Measurements from ENCODE around the gene CLCN7.

Gene CLCN7

DNA sequence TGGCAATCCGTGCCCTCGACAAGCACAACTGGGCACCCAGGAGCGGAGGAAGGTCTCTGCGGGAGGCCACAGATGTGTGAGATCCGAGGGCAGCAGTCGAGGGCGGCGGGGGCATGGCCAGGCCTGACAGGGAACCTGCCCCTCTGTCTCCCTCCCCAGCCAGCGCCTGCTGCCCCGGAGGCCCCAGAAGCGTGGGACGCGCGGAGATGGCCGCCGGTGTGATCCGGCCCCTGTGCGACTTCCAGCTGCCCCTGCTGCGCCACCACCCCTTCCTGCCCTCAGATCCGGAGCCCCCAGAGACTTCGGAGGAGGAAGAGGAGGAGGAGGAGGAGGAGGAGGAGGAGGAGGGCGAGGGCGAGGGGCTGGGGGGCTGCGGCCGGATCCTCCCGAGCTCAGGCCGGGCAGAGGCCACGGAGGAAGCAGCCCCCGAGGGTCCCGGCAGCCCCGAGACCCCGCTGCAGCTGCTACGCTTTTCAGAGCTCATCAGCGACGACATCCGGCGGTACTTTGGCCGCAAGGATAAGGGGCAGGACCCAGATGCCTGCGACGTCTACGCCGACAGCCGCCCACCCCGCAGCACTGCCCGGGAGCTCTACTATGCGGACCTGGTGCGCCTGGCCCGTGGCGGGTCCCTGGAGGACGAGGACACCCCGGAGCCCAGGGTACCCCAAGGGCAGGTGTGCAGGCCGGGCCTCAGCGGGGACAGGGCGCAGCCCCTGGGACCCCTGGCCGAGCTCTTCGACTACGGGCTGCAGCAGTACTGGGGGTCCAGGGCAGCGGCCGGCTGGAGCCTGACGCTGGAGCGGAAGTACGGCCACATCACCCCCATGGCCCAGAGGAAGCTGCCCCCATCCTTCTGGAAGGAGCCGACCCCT, 42.2 kb downstream of the CLCN7 start:
- Histone ChIP-seq H3K27me3 (ENCODE audit: control insufficient read depth, insufficient read depth, low read length) (no peaks in the 10 kb centered on the region), H3K9me3 (ENCODE audit: control insufficient read depth, insufficient read depth, low read length) (no peaks in the 10 kb centered on the region), H3K36me3 (ENCODE audit: control insufficient read depth, insufficient read depth, low read length) (no peaks in the 10 kb centered on the region), H3K9ac (ENCODE audit: low read depth, low read length) (no peak overlapping the region), H3K4me1 (ENCODE audit: control insufficient read depth, insufficient read depth, low read length) (no peaks in the 10 kb centered on the region), H3K4me3 (ENCODE audit: low read depth, low read length) (no peak overlapping the region), H3K27ac (ENCODE audit: low read depth, low read length) (no peak overlapping the region)

DNA sequence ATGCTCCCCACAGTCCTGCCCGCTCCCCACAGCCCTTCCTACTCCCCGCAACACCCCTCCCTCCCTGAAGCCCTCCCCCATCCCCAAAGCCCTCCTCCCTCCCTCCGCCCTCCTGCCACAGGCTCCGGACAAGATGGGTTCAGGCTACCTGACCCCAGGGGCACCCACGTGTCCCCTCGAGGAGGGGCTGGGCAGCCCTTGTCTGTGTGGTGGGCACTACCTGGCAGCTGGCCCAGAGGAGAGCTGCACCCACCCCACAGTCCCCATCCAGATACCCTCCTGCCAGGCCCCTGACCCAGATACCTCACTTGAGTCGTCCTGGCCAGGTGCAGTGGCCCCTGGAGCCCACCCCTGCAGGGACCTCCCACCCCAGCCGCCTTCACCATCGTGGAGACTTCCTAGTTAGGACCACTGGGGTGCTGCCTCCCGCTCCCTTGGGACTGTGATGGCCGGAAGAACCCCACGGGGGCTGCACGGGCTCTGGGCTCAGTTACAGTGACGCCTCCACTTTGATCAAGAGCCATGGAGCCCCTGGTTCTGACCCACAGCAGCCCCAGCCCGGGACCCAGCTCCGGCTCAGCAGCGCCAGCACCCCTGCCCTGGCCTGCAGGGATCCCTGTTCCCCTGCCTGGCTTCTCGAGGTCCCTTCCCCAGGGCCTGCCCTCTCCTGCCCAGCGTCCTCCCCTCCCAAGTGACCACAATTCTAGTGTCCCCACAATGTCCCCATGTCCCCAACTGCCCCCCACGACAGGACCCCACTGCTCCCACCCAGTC, 43.1 kb downstream of the CLCN7 start:
- no peaks in the 10 kb centered on the region for H3K27me3 ChIP-seq (ENCODE audit: control insufficient read depth, insufficient read depth, low read length)
- H3K4me3 ChIP-seq (ENCODE audit: low read depth, low read length): no peak overlapping the region
- no peaks in the 10 kb centered on the region for H3K36me3 ChIP-seq (ENCODE audit: control insufficient read depth, insufficient read depth, low read length)
- no peak overlapping the region for H3K27ac ChIP-seq (ENCODE audit: low read depth, low read length)
- H3K9me3 ChIP-seq (ENCODE audit: control insufficient read depth, insufficient read depth, low read length): no peaks in the 10 kb centered on the region
- H3K4me1 ChIP-seq (ENCODE audit: control insufficient read depth, insufficient read depth, low read length): no peaks in the 10 kb centered on the region
- no peak overlapping the region for H3K9ac ChIP-seq (ENCODE audit: low read depth, low read length)

DNA sequence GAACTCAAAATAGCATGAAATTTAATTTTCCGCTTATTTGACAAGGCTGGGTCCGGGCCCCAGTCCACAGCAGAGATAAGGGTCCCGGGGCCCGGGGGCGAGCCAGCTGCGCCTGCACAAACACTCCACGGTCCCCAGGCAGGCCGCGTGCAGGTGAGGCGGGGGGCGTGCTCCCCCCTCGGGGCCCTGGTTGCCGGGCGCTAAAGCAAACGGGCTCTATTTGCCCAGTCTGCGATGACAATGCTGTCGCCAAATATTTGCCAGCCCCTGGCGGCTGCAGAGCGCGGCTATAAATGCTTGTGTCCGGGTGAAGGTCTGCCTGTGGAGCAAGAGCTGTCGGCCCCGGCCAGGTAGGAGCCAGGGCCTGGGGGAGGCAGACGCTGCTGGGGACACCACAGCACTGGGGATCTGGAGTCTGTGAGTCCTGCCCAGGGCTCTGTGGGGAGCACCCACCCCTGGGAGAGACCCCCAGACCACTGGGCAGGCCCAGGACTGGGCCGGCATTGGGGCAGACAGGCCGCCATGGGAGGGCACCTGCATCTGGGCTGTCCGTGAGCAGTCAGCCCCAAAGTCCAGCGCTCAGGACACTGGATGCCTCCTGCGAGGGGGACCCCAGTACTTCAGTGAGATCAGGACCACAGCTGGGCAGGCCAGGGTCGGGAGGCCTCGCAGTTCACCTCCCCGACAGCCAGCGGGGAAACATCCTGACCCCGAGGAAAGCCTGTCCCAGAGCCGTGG, 43.9 kb downstream of the CLCN7 start, which contains the start of gene PERCC1:
PERCC1 (plus strand) TSS at position 320 of the 738 bp plus-strand sequence. CDS start 1,516 bp downstream, outside the sequence.
- no peak within 1 kb of the TSS for H3K27ac ChIP-seq (ENCODE audit: low read depth, low read length)
- H3K4me1 ChIP-seq (ENCODE audit: control insufficient read depth, insufficient read depth, low read length): no peaks in the 10 kb centered on the region
- no peaks in the 10 kb centered on the region for H3K9me3 ChIP-seq (ENCODE audit: control insufficient read depth, insufficient read depth, low read length)
- H3K4me3 ChIP-seq (ENCODE audit: low read depth, low read length): no peak within 1 kb of the TSS
- H3K9ac ChIP-seq (ENCODE audit: low read depth, low read length): no peak within 1 kb of the TSS
- no peaks in the 10 kb centered on the region for H3K36me3 ChIP-seq (ENCODE audit: control insufficient read depth, insufficient read depth, low read length)
- no peaks in the 10 kb centered on the region for H3K27me3 ChIP-seq (ENCODE audit: control insufficient read depth, insufficient read depth, low read length)

DNA sequence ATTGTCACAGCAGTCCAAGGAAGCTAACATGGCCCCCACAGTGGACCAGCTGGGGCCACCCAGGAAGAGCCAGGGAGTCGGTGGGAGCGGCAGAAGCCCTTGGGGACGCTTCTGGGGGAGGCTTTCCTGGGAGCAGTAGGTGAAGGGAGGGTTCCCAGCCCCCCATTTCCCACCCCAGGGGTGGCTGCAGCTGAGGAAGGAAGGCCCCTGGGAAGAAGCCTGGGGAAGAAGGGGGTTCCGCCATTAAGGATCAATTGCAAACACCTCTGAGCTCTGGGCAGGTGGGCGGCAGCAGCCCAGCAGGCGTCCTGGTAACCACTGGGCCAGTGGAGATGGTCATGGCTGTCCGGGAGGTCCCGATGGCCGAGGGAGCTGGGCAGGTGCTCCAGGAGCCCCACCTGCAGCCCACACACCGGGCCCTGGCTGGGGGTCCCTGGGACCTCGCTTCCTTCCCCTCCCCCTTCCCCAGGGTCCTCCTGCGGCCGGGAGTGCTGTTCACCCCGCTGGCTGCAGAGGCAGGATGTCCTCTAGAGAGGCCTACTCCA, 44.5 kb downstream of the CLCN7 start:
- Histone ChIP-seq H3K9ac (ENCODE audit: low read depth, low read length) (no peak overlapping the region), H3K4me1 (ENCODE audit: control insufficient read depth, insufficient read depth, low read length) (no peaks in the 10 kb centered on the region), H3K9me3 (ENCODE audit: control insufficient read depth, insufficient read depth, low read length) (no peaks in the 10 kb centered on the region), H3K27ac (ENCODE audit: low read depth, low read length) (no peak overlapping the region), H3K36me3 (ENCODE audit: control insufficient read depth, insufficient read depth, low read length) (no peaks in the 10 kb centered on the region), H3K27me3 (ENCODE audit: control insufficient read depth, insufficient read depth, low read length) (no peaks in the 10 kb centered on the region), H3K4me3 (ENCODE audit: low read depth, low read length) (no peak overlapping the region)

DNA sequence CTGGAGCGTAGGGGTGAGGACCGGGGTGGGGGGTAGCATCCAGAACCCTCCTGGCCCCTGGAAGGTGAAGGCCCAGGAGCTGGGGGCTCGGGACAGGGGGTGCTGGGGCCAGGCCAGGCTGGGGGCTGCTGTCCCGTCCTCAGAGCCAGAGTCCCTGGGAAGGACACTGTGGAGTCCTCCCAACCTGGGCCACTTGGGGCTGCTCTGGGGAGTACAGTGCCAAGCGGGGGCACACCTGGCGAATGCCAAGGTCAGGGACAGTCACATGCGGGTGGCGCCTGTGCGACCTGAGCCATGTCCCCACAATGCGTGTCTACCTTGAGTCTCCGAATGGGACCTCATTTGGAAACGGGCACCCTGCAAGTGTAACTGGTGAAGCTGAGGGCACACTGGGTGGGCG, 45.2 kb downstream of the CLCN7 start:
- no peak overlapping the region for H3K4me3 ChIP-seq (ENCODE audit: low read depth, low read length)
- H3K4me1 ChIP-seq (ENCODE audit: control insufficient read depth, insufficient read depth, low read length): no peaks in the 10 kb centered on the region
- no peak overlapping the region for H3K27ac ChIP-seq (ENCODE audit: low read depth, low read length)
- H3K36me3 ChIP-seq (ENCODE audit: control insufficient read depth, insufficient read depth, low read length): no peaks in the 10 kb centered on the region
- no peaks in the 10 kb centered on the region for H3K27me3 ChIP-seq (ENCODE audit: control insufficient read depth, insufficient read depth, low read length)
- H3K9ac ChIP-seq (ENCODE audit: low read depth, low read length): no peak overlapping the region
- H3K9me3 ChIP-seq (ENCODE audit: control insufficient read depth, insufficient read depth, low read length): no peaks in the 10 kb centered on the region

DNA sequence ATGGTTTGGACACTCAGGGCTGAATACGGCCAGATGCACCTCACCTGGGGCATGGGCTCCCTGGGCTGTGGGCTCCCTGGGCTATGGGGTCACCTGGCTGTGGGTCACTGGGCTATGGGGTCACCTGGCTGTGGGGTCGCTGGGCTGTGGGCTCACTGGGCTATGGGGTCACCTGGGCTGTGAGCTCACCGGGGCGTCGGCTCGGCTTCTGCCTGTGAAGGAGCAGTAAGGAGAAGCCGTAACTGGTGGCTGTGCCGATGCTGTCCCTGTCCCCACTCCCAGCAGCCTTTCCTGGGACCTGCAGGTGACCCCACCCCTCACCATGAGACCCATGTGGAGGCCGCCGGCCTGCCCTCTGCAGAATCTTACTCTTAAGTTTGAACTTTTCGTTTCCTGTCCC, 45.8 kb downstream of the CLCN7 start:
- no peak overlapping the region for H3K27ac ChIP-seq (ENCODE audit: low read depth, low read length)
- no peak overlapping the region for H3K9ac ChIP-seq (ENCODE audit: low read depth, low read length)
- no peaks in the 10 kb centered on the region for H3K4me1 ChIP-seq (ENCODE audit: control insufficient read depth, insufficient read depth, low read length)
- H3K27me3 ChIP-seq (ENCODE audit: control insufficient read depth, insufficient read depth, low read length): no peaks in the 10 kb centered on the region
- H3K36me3 ChIP-seq (ENCODE audit: control insufficient read depth, insufficient read depth, low read length): no peaks in the 10 kb centered on the region
- H3K9me3 ChIP-seq (ENCODE audit: control insufficient read depth, insufficient read depth, low read length): no peaks in the 10 kb centered on the region
- no peak overlapping the region for H3K4me3 ChIP-seq (ENCODE audit: low read depth, low read length)

DNA sequence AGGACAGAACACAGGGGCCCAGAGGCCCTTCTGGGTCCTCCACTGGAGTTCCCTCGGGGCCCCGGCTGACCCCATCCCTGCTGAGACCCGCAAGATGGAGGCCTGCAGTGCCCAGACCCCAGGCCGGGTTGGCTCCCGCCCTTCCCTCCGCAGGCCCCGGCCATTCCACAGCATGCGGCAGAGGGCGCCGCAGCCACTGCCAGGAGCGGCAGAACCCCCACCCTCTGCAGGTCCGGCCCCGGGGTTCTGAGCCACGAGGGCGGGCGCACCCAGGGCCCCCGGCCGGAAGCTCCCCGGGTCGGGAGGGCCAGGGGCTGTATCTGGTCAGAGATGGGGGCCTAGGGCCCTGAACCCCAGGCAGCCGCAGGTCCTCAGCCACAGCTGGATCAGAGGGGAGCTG, 46.3 kb downstream of the CLCN7 start:
- Histone ChIP-seq H3K9me3 (ENCODE audit: control insufficient read depth, insufficient read depth, low read length) (no peaks in the 10 kb centered on the region), H3K27ac (ENCODE audit: low read depth, low read length) (no peak overlapping the region), H3K9ac (ENCODE audit: low read depth, low read length) (no peak overlapping the region), H3K4me1 (ENCODE audit: control insufficient read depth, insufficient read depth, low read length) (no peaks in the 10 kb centered on the region), H3K27me3 (ENCODE audit: control insufficient read depth, insufficient read depth, low read length) (no peaks in the 10 kb centered on the region), H3K4me3 (ENCODE audit: low read depth, low read length) (no peak overlapping the region), H3K36me3 (ENCODE audit: control insufficient read depth, insufficient read depth, low read length) (no peaks in the 10 kb centered on the region)

DNA sequence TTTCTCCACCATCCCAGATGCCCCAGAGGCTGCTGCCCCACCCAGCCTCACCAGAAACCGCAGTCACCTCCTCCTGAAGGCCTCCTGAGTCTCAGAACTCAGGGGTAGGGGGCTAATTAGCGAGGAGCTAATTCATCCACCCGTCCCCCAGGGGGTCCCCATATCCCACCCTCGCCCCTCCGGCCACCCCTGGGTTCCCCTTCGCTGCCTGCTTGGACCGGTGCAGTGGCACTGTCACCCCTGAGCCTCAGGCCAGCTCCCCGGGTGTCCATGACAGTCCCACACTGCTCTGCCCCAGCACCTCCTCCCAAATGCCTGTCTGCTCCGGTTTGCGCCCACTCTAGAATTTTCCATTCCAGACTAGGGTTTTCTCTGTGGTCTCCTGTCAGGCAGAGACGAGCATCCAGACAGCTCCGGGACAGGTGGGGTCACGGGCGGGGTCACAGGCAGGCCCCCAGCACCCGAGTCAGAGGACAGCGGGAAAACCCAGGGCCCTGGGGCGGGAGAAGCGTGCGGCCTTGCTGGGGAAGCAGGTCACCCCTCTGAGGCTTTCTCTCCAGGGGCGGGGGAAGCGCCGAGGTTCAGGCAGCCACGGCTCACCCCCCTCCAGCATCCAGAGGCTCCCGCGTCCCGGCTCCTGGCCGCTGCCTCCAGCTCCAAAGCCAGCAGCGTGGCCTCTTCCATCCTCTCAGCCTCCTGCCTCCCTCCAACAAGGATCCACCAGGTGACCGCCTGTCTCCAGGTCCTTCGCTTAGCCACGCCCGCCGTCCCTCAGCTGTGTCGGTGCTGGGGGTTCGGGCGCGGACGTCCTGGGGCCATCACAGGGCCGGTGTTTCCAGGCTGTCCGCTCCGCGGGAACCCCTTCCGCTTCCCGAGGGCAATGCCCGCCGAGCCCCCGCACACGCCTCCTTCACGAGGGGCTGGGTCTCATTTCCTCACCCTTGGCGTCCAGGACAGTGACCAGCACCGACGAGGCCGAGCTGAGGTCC, 47.1 kb downstream of the CLCN7 start:
- no peaks in the 10 kb centered on the region for H3K9me3 ChIP-seq (ENCODE audit: control insufficient read depth, insufficient read depth, low read length)
- H3K36me3 ChIP-seq (ENCODE audit: control insufficient read depth, insufficient read depth, low read length): no peaks in the 10 kb centered on the region
- H3K27me3 ChIP-seq (ENCODE audit: control insufficient read depth, insufficient read depth, low read length): no peaks in the 10 kb centered on the region
- H3K4me3 ChIP-seq (ENCODE audit: low read depth, low read length): no peak overlapping the region
- no peak overlapping the region for H3K27ac ChIP-seq (ENCODE audit: low read depth, low read length)
- peak overlapping the region; percentile 12; the same call in 1 of the 2 replicates for H3K9ac ChIP-seq (ENCODE audit: low read depth, low read length)
- H3K4me1 ChIP-seq (ENCODE audit: control insufficient read depth, insufficient read depth, low read length): no peaks in the 10 kb centered on the region

DNA sequence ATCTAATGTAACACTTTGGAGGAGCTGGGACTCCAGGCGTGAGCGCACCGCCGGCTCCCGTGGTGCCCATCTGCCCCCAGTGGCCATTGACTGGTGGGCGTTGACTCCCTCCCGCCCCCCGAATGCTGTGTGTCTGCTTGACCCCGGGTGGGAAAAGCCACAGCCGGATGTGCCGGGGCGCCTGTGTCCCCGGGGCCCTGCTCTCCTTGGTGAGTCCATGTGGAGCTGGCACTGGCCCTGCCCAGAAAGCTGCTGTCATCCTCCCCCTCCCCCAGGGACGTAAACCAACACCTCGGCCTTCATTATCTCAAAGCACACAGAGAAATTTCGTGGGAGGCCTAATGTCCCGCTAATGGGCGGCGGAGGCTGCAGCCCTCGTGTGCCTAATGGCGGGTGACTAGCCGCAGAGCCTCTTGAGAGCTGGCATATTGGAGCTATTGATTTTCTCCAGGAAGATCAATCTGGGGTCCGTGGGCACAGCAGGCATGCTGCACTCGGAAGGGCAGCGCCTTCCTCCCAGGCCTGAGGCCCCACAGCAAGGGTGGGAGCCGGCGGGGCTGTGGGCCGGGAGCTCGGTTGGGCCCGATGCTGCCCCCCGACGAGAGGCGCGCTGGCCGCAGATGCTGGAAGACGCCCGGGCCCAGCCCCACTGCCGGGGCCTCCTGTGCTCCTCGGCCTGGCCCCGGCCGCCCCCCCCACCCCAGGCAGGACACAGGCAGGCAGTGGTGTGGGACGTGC, 47.9 kb downstream of the CLCN7 start:
- Histone ChIP-seq H3K9ac (ENCODE audit: low read depth, low read length) (no peak overlapping the region), H3K27ac (ENCODE audit: low read depth, low read length) (no peak overlapping the region), H3K27me3 (ENCODE audit: control insufficient read depth, insufficient read depth, low read length) (no peaks in the 10 kb centered on the region), H3K36me3 (ENCODE audit: control insufficient read depth, insufficient read depth, low read length) (no peaks in the 10 kb centered on the region), H3K4me1 (ENCODE audit: control insufficient read depth, insufficient read depth, low read length) (no peaks in the 10 kb centered on the region), H3K4me3 (ENCODE audit: low read depth, low read length) (no peak overlapping the region), H3K9me3 (ENCODE audit: control insufficient read depth, insufficient read depth, low read length) (no peaks in the 10 kb centered on the region)
